ENCODE measurements around the gene NMRK2.

The NMRK2 gene

DNA sequence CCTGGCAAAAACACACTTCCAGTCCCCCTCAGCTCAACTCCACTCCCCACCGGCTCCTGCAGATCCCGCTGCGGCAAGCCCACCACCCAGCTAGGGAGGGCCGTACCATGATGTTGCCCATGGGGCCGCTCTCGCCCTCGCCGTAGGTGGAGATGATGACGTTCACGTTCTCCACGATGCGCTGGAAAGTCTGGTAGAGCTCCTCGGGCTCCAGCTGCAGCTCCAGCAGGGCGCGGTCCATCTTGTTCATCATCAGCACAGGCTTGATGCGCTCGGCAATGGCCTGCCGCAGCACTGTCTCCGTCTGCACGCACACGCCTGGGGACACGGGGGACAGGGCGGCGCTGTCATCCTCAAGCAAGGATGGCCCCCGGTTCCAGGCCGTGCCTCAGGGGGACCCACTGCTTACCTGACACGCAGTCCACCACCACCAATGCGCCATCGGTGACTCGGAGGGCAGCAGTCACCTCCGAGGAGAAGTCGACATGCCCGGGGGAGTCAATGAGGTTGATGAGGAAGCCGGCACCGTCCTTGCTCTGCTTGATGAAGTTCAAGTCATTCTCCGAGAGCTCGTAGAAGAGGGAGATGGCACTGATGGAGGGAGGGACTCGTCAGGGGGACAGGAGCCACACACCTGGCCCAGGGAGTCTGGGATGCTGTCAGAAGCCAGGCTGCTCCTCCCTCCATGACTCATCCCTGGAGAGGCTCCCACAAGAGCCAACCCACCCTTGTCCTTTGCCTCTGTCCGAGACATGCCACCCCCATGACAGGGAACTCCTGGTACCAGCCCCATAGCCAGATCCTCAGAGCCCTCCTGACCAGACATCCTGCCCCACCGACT lies 50.1 kb downstream of the NMRK2 start:
- no peaks in the 10 kb centered on the region for H3K27me3 ChIP-seq (ENCODE audit: insufficient read depth, poor library complexity, severe bottlenecking)
- DNase-seq (ENCODE audit: low read depth in 1 of 2, low spot score in 1 of 2), result peak in 1 of 2 experiments; percentile 59
- H3K27ac ChIP-seq (replicated peaks), result peak overlapping the region; percentile 82
- peak overlapping the region; percentile 89 for H3K4me3 ChIP-seq (replicated peaks; ENCODE audit: insufficient read depth, low read length)
- TF ChIP-seq POLR2AphosphoS5 (IDR thresholded peaks at IDR 0.05; ENCODE audit: low read depth), result no peak; the same call in 1 of the 2 replicates
- TF ChIP-seq CTCF (IDR thresholded peaks at IDR 0.05; ENCODE audit: insufficient read depth, low read length), result no peak
- TF ChIP-seq SPI1 (IDR thresholded peaks at IDR 0.05; ENCODE audit: borderline replicate concordance, low read depth), result no peak
- TF ChIP-seq GABPA (IDR thresholded peaks at IDR 0.05; ENCODE audit: low read depth), result no peak
- TF ChIP-seq, protein P1, sequence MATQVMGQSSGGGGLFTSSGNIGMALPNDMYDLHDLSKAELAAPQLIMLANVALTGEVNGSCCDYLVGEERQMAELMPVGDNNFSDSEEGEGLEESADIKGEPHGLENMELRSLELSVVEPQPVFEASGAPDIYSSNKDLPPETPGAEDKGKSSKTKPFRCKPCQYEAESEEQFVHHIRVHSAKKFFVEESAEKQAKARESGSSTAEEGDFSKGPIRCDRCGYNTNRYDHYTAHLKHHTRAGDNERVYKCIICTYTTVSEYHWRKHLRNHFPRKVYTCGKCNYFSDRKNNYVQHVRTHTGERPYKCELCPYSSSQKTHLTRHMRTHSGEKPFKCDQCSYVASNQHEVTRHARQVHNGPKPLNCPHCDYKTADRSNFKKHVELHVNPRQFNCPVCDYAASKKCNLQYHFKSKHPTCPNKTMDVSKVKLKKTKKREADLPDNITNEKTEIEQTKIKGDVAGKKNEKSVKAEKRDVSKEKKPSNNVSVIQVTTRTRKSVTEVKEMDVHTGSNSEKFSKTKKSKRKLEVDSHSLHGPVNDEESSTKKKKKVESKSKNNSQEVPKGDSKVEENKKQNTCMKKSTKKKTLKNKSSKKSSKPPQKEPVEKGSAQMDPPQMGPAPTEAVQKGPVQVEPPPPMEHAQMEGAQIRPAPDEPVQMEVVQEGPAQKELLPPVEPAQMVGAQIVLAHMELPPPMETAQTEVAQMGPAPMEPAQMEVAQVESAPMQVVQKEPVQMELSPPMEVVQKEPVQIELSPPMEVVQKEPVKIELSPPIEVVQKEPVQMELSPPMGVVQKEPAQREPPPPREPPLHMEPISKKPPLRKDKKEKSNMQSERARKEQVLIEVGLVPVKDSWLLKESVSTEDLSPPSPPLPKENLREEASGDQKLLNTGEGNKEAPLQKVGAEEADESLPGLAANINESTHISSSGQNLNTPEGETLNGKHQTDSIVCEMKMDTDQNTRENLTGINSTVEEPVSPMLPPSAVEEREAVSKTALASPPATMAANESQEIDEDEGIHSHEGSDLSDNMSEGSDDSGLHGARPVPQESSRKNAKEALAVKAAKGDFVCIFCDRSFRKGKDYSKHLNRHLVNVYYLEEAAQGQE (IDR thresholded peaks at IDR 0.05; ENCODE audit: insufficient replicate concordance, low read depth), result no peak

- TF ChIP-seq, protein P1 (IDR thresholded peaks at IDR 0.05; ENCODE audit: insufficient replicate concordance, low read depth), result no peak
- TF ChIP-seq SPI1 (IDR thresholded peaks at IDR 0.05; ENCODE audit: borderline replicate concordance, low read depth), result no peak
- no peak; the same call in 1 of the 2 replicates for TF ChIP-seq POLR2AphosphoS5 (IDR thresholded peaks at IDR 0.05; ENCODE audit: low read depth)
- no peak for TF ChIP-seq CTCF (IDR thresholded peaks at IDR 0.05; ENCODE audit: insufficient read depth, low read length)
- DNase-seq (ENCODE audit: low read depth in 1 of 2, low spot score in 1 of 2), result no peak
- no peaks in the 10 kb centered on the region for H3K27me3 ChIP-seq (ENCODE audit: insufficient read depth, poor library complexity, severe bottlenecking)
- peak overlapping the region; percentile 82 for H3K27ac ChIP-seq (replicated peaks)
- peak overlapping the region; percentile 89 for H3K4me3 ChIP-seq (replicated peaks; ENCODE audit: insufficient read depth, low read length)
These were observed 50.7 kb downstream of the NMRK2 start for GRCh38 chr19:3983542-3983914.

- no peaks in the 10 kb centered on the region for H3K27me3 ChIP-seq (ENCODE audit: insufficient read depth, poor library complexity, severe bottlenecking)
- TF ChIP-seq GABPA (IDR thresholded peaks at IDR 0.05; ENCODE audit: low read depth) (no peak), SPI1 (IDR thresholded peaks at IDR 0.05; ENCODE audit: borderline replicate concordance, low read depth) (no peak), POLR2AphosphoS5 (IDR thresholded peaks at IDR 0.05; ENCODE audit: low read depth) (peak; percentile 55; the same call in 1 of the 2 replicates)
- H3K4me3 ChIP-seq (replicated peaks; ENCODE audit: insufficient read depth, low read length), result peak overlapping the region; percentile 89
- peak; percentile 73 to 75 for DNase-seq (ENCODE audit: low read depth in 1 of 2, low spot score in 1 of 2)
- H3K27ac ChIP-seq (replicated peaks), result peak overlapping the region; percentile 82
These were observed 51.2 kb downstream of the NMRK2 start for GRCh38 chr19:3983936-3984583.

- Histone ChIP-seq H3K4me3 (replicated peaks; ENCODE audit: insufficient read depth, low read length) (peak overlapping the region; percentile 89), H3K27ac (replicated peaks) (peak overlapping the region; percentile 82)
These were observed 51.7 kb downstream of the NMRK2 start for GRCh38 chr19:3984584-3984907.

More at GRCh38 chr19:3984584-3984907, 51.7 kb downstream of the NMRK2 start:
- TF ChIP-seq POLR2AphosphoS5 (IDR thresholded peaks at IDR 0.05; ENCODE audit: low read depth) (no peak), CTCF (IDR thresholded peaks at IDR 0.05; ENCODE audit: insufficient read depth, low read length) (no peak), SPI1 (IDR thresholded peaks at IDR 0.05; ENCODE audit: borderline replicate concordance, low read depth) (no peak), GABPA (IDR thresholded peaks at IDR 0.05; ENCODE audit: low read depth) (no peak)
- TF ChIP-seq, protein P1 (IDR thresholded peaks at IDR 0.05; ENCODE audit: insufficient replicate concordance, low read depth), result no peak
- H3K27me3 ChIP-seq (ENCODE audit: insufficient read depth, poor library complexity, severe bottlenecking), result no peaks in the 10 kb centered on the region
- no peak for DNase-seq (ENCODE audit: low read depth in 1 of 2, low spot score in 1 of 2)

All from HL-60 (cell line).